SK-N-SH (cell line): ENCODE measurements around the gene DAGLA.

Experiments
- CHD2 ChIP-seq: fragments of 150-350 bp; IDR thresholded peaks from 2 replicates; pipeline ENCODE4 v1.6.1; 2018; ENCODE audit warnings: low read length; ENCODE audit not compliant: partially characterized antibody
- CTCF ChIP-seq: fragments of 200-600 bp; sonication (generic); IDR thresholded peaks from 2 replicates; pipeline ENCODE4 v1.6.1; 2017; ENCODE audit warnings: antibody characterized with exemption, mild to moderate bottlenecking, moderate library complexity
- EZH2phosphoT487 ChIP-seq: fragments of 200-600 bp; sonication (generic); IDR thresholded peaks from 2 replicates; pipeline ENCODE4 v1.6.1; 2017; ENCODE audit warnings: low read depth, mixed run types, mild to moderate bottlenecking, antibody characterized with exemption, moderate library complexity, borderline replicate concordance
- FOSL2 ChIP-seq: IDR thresholded peaks from 2 replicates; pipeline ENCODE4 v1.4.0; 2012; ENCODE audit warnings: low read depth, mild to moderate bottlenecking, moderate library complexity, borderline replicate concordance
- MEF2A ChIP-seq: IDR thresholded peaks from 2 replicates; pipeline ENCODE4 v1.4.0; 2012; ENCODE audit warnings: low read depth, borderline replicate concordance
- MXI1 ChIP-seq: IDR thresholded peaks from 2 replicates; pipeline ENCODE4 v1.6.1; 2012; ENCODE audit warnings: mild to moderate bottlenecking, low read depth, low read length, improper control_type of control experiment
- POLR2AphosphoS5 ChIP-seq: IDR thresholded peaks from 2 replicates; pipeline ENCODE4 v1.6.1; 2012; ENCODE audit warnings: low read depth, low read length
- RCOR1 ChIP-seq: fragments of 150-350 bp; IDR thresholded peaks from 2 replicates; pipeline ENCODE4 v1.6.1; 2017; ENCODE audit warnings: antibody characterized with exemption, low read length
- SMC3 ChIP-seq: IDR thresholded peaks from 2 replicates; pipeline ENCODE4 v1.6.1; 2012; ENCODE audit warnings: low read depth, low read length, improper control_type of control experiment
- USF2 ChIP-seq: fragments of 150-350 bp; IDR thresholded peaks from 2 replicates; pipeline ENCODE4 v1.6.1; 2017; ENCODE audit warnings: antibody characterized with exemption, low read length, low read depth, borderline replicate concordance
- TF ChIP-seq, protein P1 (sequence below): IDR thresholded peaks from 2 replicates; pipeline ENCODE4 v1.6.1; 2012; ENCODE audit warnings: mild to moderate bottlenecking, low read depth, low read length, moderate library complexity

DNA sequence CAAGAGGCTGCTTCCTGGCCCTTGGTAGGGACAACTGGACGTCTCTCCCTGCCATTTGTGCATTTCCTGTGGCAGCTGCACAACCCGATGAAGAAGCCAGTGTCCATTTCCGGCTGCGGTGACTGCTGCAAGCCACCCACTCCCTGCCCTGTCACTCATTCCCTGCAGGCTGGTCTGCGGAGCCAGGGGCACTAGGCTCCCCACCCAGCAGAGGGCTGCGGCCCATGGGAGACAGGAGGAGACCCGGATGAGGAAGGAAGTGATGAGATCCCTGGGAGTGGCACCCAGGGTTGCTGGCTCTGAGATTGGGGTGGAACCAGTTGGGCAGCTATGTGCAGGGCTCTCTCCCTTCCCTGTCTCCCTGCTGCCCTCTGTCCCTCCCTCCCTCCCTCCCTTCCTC, 62.2 kb downstream of the DAGLA start:
- TF ChIP-seq, protein P1, sequence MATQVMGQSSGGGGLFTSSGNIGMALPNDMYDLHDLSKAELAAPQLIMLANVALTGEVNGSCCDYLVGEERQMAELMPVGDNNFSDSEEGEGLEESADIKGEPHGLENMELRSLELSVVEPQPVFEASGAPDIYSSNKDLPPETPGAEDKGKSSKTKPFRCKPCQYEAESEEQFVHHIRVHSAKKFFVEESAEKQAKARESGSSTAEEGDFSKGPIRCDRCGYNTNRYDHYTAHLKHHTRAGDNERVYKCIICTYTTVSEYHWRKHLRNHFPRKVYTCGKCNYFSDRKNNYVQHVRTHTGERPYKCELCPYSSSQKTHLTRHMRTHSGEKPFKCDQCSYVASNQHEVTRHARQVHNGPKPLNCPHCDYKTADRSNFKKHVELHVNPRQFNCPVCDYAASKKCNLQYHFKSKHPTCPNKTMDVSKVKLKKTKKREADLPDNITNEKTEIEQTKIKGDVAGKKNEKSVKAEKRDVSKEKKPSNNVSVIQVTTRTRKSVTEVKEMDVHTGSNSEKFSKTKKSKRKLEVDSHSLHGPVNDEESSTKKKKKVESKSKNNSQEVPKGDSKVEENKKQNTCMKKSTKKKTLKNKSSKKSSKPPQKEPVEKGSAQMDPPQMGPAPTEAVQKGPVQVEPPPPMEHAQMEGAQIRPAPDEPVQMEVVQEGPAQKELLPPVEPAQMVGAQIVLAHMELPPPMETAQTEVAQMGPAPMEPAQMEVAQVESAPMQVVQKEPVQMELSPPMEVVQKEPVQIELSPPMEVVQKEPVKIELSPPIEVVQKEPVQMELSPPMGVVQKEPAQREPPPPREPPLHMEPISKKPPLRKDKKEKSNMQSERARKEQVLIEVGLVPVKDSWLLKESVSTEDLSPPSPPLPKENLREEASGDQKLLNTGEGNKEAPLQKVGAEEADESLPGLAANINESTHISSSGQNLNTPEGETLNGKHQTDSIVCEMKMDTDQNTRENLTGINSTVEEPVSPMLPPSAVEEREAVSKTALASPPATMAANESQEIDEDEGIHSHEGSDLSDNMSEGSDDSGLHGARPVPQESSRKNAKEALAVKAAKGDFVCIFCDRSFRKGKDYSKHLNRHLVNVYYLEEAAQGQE: no peak
- TF ChIP-seq CTCF: no peak
- TF ChIP-seq CHD2: no peak
- TF ChIP-seq USF2: no peak
- no peak for TF ChIP-seq FOSL2
- no peak for TF ChIP-seq MXI1
- no peak for TF ChIP-seq POLR2AphosphoS5
- no peak for TF ChIP-seq RCOR1
- TF ChIP-seq SMC3: no peak
- no peak for TF ChIP-seq EZH2phosphoT487
- TF ChIP-seq MEF2A: no peak
